GM12878 (cell line): ENCODE results near the gene KIF6. TPM values are rescaled to one million over a fixed set of nuclear protein-coding genes. Genes with fewer than 3 reads are reported as not detected.

Experiments used
- ATAC-seq: fragments of 200-7000 bp; cut with Tn5 transposase; 3 replicates; pipeline ENCODE4 v1.9.1; 2020; ENCODE audit warnings: mild to moderate bottlenecking, moderate library complexity
- BruUV-seq: library from RNA; stranded (reverse); fragments of 400-500 nt; replicated peaks from 2 replicates; lab custom pipeline; 2021; lab: Mats Ljungman, UMichigan
- CTCF ChIA-PET: fragments of 300-600 bp; sonication (Branson Sonifier 250); formaldehyde crosslinking; extraction: SDS; loops from one replicate; lab custom pipeline; 2021; ENCODE audit warnings: inconsistent platforms; lab: Yijun Ruan, JAX
- POLR2A ChIA-PET: fragments of 350-600 bp; formaldehyde crosslinking; extraction: SDS; loops from one replicate; lab custom pipeline; 2021; ENCODE audit warnings: inconsistent platforms; lab: Charles Lee
- RAD21 ChIA-PET: fragments of 300-600 bp; sonication (Branson Sonifier 250); formaldehyde crosslinking; loops from one replicate; lab custom pipeline; 2023; ENCODE audit warnings: antibody characterized with exemption; ENCODE audit not compliant: unreplicated experiment; lab: Charles Lee
- SMC1A ChIA-PET: fragments of 300-600 bp; sonication (Branson Sonifier 250); formaldehyde crosslinking; loops from one replicate; lab custom pipeline; 2023; ENCODE audit not compliant: unreplicated experiment, uncharacterized antibody; lab: Charles Lee
- DNase-seq: peaks from one replicate; pipeline ENCODE4 v3.0.0-alpha.2; 2011; ENCODE audit warnings: low read depth, low spot score
- FAIRE-seq: peaks from 3 replicates; lab custom pipeline; 2011; peaks lifted over from hg19 to GRCh38; lab: Jason Lieb, UNC
- H2AFZ ChIP-seq: 2 replicates; pipeline ENCODE4 v1.6.0; 2011; ENCODE audit warnings: low read depth, low read length, control low read depth; ENCODE audit not compliant: control insufficient read depth
- H3K27ac ChIP-seq: 2 replicates; pipeline ENCODE4 v1.5.1; 2011; ENCODE audit warnings: control low read depth; ENCODE audit not compliant: control insufficient read depth, insufficient read depth
- H3K27me3 ChIP-seq, 2 experiments: replicated peaks in 1 of 2; 2 replicates each; pipeline versions ENCODE4 v1.6.0 to v1.6.1; 2011; ENCODE audit warnings: low read length in 1 of 2; ENCODE audit not compliant: control insufficient read depth in 2 of 2, insufficient read depth in 2 of 2
- H3K36me3 ChIP-seq, 2 experiments: 2 replicates each; pipeline ENCODE4 v1.5.1; 2011; ENCODE audit warnings: low read length in 1 of 2; ENCODE audit not compliant: control insufficient read depth in 2 of 2, insufficient read depth in 2 of 2
- H3K4me1 ChIP-seq: 2 replicates; pipeline ENCODE4 v1.6.1; 2011; ENCODE audit warnings: mild to moderate bottlenecking, low read length, moderate library complexity, mixed read lengths; ENCODE audit not compliant: control insufficient read depth, insufficient read depth
- H3K4me2 ChIP-seq: 2 replicates; pipeline ENCODE4 v1.6.0; 2011; ENCODE audit warnings: control low read depth; ENCODE audit not compliant: control insufficient read depth, insufficient read depth
- H3K4me3 ChIP-seq: fragments of 200-600 bp; sonication (generic); 2 replicates; pipeline ENCODE4 v1.5.1; 2016
- H3K79me2 ChIP-seq: 2 replicates; pipeline ENCODE4 v1.6.0; 2011; ENCODE audit warnings: low read length; ENCODE audit not compliant: control insufficient read depth, insufficient read depth
- H3K9ac ChIP-seq: 2 replicates; pipeline ENCODE4 v1.8.0; 2011; ENCODE audit warnings: low read length, control low read depth, mixed read lengths; ENCODE audit not compliant: control insufficient read depth, insufficient read depth
- H3K9me3 ChIP-seq: replicated peaks from 3 replicates; pipeline ENCODE4 v1.5.1; 2011; ENCODE audit warnings: mild to moderate bottlenecking, low read length; ENCODE audit not compliant: control insufficient read depth, insufficient read depth
- H4K20me1 ChIP-seq: 2 replicates; pipeline ENCODE4 v1.6.0; 2011; ENCODE audit not compliant: control insufficient read depth, insufficient read depth
- BMI1 ChIP-seq: fragments of 450-650 bp; IDR thresholded peaks from 2 replicates; pipeline ENCODE4 v1.6.1; 2016; ENCODE audit warnings: mild to moderate bottlenecking, moderate library complexity, borderline replicate concordance
- EP300 ChIP-seq, 2 experiments: fragments of 150-350 bp in 1 of 2; IDR thresholded peaks; 2 replicates each; pipeline ENCODE4 v1.6.1; 2011 to 2012; ENCODE audit warnings: low read depth in 2 of 2, low read length in 2 of 2, borderline replicate concordance in 1 of 2, improper control_type of control experiment in 1 of 2, inconsistent platforms in 1 of 2; ENCODE audit not compliant: control insufficient read depth in 1 of 2
- KAT2A ChIP-seq: conservative IDR thresholded peaks from 2 replicates; pipeline ENCODE4 v1.6.1; 2011; ENCODE audit warnings: low read depth, low read length; ENCODE audit not compliant: control insufficient read depth
- KDM1A ChIP-seq: fragments of 200-600 bp; sonication (generic); IDR thresholded peaks from 2 replicates; pipeline ENCODE4 v1.6.1; 2016; ENCODE audit warnings: borderline replicate concordance
- PAX8 ChIP-seq: fragments of 450-650 bp; IDR thresholded peaks from 2 replicates; pipeline ENCODE4 v1.6.1; 2017; ENCODE audit warnings: mild to moderate bottlenecking, moderate library complexity
- POLR2A ChIP-seq: IDR thresholded peaks from 2 replicates; pipeline ENCODE4 v1.6.1; 2011; ENCODE audit warnings: low read depth, mild to moderate bottlenecking, low read length
- RB1 ChIP-seq: fragments of 450-650 bp; formaldehyde crosslinking; IDR thresholded peaks from 2 replicates; pipeline ENCODE4 v1.6.1; 2017; ENCODE audit warnings: mild to moderate bottlenecking, borderline replicate concordance
- SMAD5 ChIP-seq: IDR thresholded peaks from 2 replicates; pipeline ENCODE4 v1.6.1; 2016; ENCODE audit warnings: antibody characterized with exemption, low read depth
- SMC3 ChIP-seq: IDR thresholded peaks from 2 replicates; pipeline ENCODE4 v1.6.1; 2011; ENCODE audit warnings: low read length, improper control_type of control experiment, borderline replicate concordance
- SREBF2 ChIP-seq: IDR thresholded peaks from 2 replicates; pipeline ENCODE4 v1.6.1; 2012; ENCODE audit warnings: mild to moderate bottlenecking, low read length
- SRF ChIP-seq, 2 experiments: IDR thresholded peaks; 2 replicates each; pipeline ENCODE4 v1.6.1; 2011; ENCODE audit warnings: low read depth in 2 of 2, low read length in 2 of 2, mild to moderate bottlenecking in 1 of 2, moderate library complexity in 1 of 2
- WRNIP1 ChIP-seq: IDR thresholded peaks from 2 replicates; pipeline ENCODE4 v1.6.1; 2011; ENCODE audit warnings: low read depth, low read length, improper control_type of control experiment, borderline replicate concordance
- ZNF24 ChIP-seq: fragments of 450-650 bp; IDR thresholded peaks from 2 replicates; pipeline ENCODE4 v1.6.1; 2017; ENCODE audit warnings: antibody characterized with exemption, mild to moderate bottlenecking
- ZNF687 ChIP-seq: fragments of 450-650 bp; IDR thresholded peaks from 2 replicates; pipeline ENCODE4 v1.6.1; 2017; ENCODE audit warnings: mild to moderate bottlenecking, moderate library complexity
- ZZZ3 ChIP-seq: IDR thresholded peaks from 2 replicates; pipeline ENCODE4 v1.6.1; 2011; ENCODE audit warnings: low read depth; ENCODE audit not compliant: control insufficient read depth, insufficient read length
- WGBS: methylation state at CpG from one replicate; pipeline ENCODE4 v1.1.6; 2016; ENCODE audit warnings: low lambda C conversion rate; ENCODE audit not compliant: insufficient replicate concordance, insufficient coverage; ENCODE audit errors: missing lambda C conversion rate; 5-methylcytosine and 5-hydroxymethylcytosine counted together
- in situ Hi-C: fragments of 300-500 bp; cut with MboI; formaldehyde crosslinking; loops from 9 replicates; pipeline ENCODE4 v1.14.3; 2018; ENCODE audit warnings: mixed read lengths
- intact Hi-C: fragments of 100-400 bp; cut with micrococcal nuclease; formaldehyde crosslinking; loops from one replicate; pipeline ENCODE4 v1.14.2; 2022; ENCODE audit not compliant: unreplicated experiment
- polyA plus RNA-seq, 11 experiments: library from polyadenylated mRNA; depleted of rRNA in 4 of 11; unstranded in 6 of 11; stranded (reverse) in 5 of 11; fragments of >200 nt; fragmentation: Nextera tagmentation in 4 of 11; fragmentation: Illumina TruSeq in 1 of 11; extraction: Ambion mirVana in 4 of 11; extraction: Trizol in 1 of 11; gene quantifications; 1 replicate in 1 of 11; 2 replicates in 10 of 11; pipeline versions ENCODE4 v1.2.1 to v1.2.3, GENCODE V29; 2011 to 2016; ENCODE audit warnings: inconsistent platforms in 2 of 11, missing spikeins in 2 of 11, low read depth in 1 of 11
- total RNA-seq, 4 experiments: library from RNA; depleted of rRNA in 3 of 4; stranded (reverse); fragments of >200 nt in 3 of 4; fragmentation: Illumina TruSeq in 1 of 4; extraction: Trizol in 1 of 4; gene quantifications; 2 replicates each; pipeline versions ENCODE4 v1.2.1 to v1.2.3, GENCODE V29; 2013 to 2021
- TF ChIP-seq, protein P1 (sequence below): fragments of 450-650 bp; IDR thresholded peaks from 2 replicates; pipeline ENCODE4 v1.6.1; 2017; ENCODE audit warnings: low read depth, mild to moderate bottlenecking, moderate library complexity
- TF ChIP-seq, protein P2 (sequence below): IDR thresholded peaks from 2 replicates; pipeline ENCODE4 v1.6.1; 2012; ENCODE audit warnings: low read depth, low read length, improper control_type of control experiment

KIF6 gene
- total and polyA plus RNA-seq, 10 of the 15 experiments (the other 5 are each of a cell fraction or from before 2014, with no cell fraction given) = 0.09 to 1.0 (median 0.28) TPM

GRCh38 chr6:39330476-39330875 is 394.7 kb downstream of the KIF6 start:
- 62% methylated on average over 3 of the region's 3 CpGs for WGBS
- FAIRE-seq = no peak
- Histone ChIP-seq H2AFZ (no peak overlapping the region), H3K27me3 (no peaks in the 10 kb centered on the region), H3K4me1 (peaks cover 7% of the 10 kb centered on the region), H3K79me2 (no peaks in the 10 kb centered on the region), H3K4me3 (no peak overlapping the region), H3K9me3 (no peaks in the 10 kb centered on the region), H3K27ac (no peak overlapping the region), H4K20me1 (no peaks in the 10 kb centered on the region), H3K9ac (no peak overlapping the region), H3K36me3 (no peaks in the 10 kb centered on the region), H3K4me2 (no peak overlapping the region)
- in situ Hi-C loops = no loop called here
- DNase-seq = no peak
- RAD21 ChIA-PET = no interaction called here
- intact Hi-C loops = no loop called here
- BruUV-seq = no TSS peak
- peak; percentile 14; the same call in 1 of the 3 replicates for ATAC-seq
- CTCF ChIA-PET = no interaction called here
- SMC1A ChIA-PET = no interaction called here
- POLR2A ChIA-PET = no interaction called here
- TF ChIP-seq, protein P1, sequence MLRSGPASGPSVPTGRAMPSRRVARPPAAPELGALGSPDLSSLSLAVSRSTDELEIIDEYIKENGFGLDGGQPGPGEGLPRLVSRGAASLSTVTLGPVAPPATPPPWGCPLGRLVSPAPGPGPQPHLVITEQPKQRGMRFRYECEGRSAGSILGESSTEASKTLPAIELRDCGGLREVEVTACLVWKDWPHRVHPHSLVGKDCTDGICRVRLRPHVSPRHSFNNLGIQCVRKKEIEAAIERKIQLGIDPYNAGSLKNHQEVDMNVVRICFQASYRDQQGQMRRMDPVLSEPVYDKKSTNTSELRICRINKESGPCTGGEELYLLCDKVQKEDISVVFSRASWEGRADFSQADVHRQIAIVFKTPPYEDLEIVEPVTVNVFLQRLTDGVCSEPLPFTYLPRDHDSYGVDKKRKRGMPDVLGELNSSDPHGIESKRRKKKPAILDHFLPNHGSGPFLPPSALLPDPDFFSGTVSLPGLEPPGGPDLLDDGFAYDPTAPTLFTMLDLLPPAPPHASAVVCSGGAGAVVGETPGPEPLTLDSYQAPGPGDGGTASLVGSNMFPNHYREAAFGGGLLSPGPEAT = no peak
- no peak for TF ChIP-seq PAX8
- no peak for TF ChIP-seq POLR2A
- no peak for TF ChIP-seq BMI1
- TF ChIP-seq ZNF24 = no peak
- TF ChIP-seq WRNIP1 = no peak
- TF ChIP-seq KDM1A = no peak
- TF ChIP-seq RB1 = no peak
- no peak for TF ChIP-seq ZZZ3
- TF ChIP-seq EP300 (IDR thresholded peaks at IDR 0.05; ENCODE audit: borderline replicate concordance in 1 of 2, control insufficient read depth in 1 of 2, low read depth in 2 of 2, low read length in 2 of 2) = no peak
- no peak for TF ChIP-seq SREBF2
- no peak for TF ChIP-seq SMC3
- no peak for TF ChIP-seq SMAD5
- no peak for TF ChIP-seq SRF (IDR thresholded peaks at IDR 0.05; ENCODE audit: low read depth in 2 of 2, low read length in 2 of 2)
- no peak for TF ChIP-seq KAT2A
- TF ChIP-seq, protein P2, sequence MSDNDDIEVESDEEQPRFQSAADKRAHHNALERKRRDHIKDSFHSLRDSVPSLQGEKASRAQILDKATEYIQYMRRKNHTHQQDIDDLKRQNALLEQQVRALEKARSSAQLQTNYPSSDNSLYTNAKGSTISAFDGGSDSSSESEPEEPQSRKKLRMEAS = no peak
- no peak for TF ChIP-seq ZNF687
